ENCODE data around the gene GRAMD1B.
"Not testable (repeated sequence)": the region's sequence is repeated elsewhere in the genome, so short reads cannot be mapped to it uniquely, and the experiment has no call there.

Gene GRAMD1B

GRCh38 chr11:123642435-123642834 is 212.4 kb downstream of the GRAMD1B start:
- H3K4me3 ChIP-seq (ENCODE audit: low read length), result no peak overlapping the region
- no peak for TF ChIP-seq ZNF274 (IDR thresholded peaks at IDR 0.05; ENCODE audit: low read depth, low read length)

DNA sequence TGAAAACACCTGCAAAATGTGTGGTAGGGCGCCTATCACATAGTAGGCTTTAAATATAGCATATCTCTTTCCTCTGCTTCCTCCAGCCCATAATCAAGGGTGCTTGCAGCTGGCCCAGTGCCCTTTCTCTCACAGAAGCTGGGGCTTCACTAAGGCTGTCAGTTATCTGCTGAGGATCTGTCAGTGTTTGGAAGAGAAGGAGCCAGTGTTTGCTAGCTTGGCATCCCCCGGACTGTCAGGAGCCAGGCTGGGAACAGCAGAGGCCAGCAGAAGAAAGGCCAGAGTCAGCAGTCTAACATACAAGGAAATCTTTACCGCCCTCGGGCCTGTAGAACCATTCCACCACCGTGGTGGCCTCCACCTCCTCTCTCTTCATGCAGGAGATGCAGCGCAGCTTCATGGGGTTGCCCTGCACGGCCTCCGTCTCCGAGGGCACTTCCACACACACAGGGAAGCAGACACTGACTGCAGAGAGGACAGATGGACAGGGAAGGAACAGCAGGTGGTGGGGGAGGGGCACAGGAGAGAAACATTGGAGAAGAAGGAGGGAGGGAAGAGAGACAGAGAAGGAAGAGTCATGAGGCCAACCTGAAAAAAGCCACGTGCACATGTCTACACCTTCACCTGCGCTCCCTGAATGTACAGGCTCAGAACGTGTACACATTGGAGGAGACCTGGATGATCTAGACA is 215.4 kb downstream of the GRAMD1B start:
- no peak for TF ChIP-seq ZNF274 (IDR thresholded peaks at IDR 0.05; ENCODE audit: low read depth, low read length)
- H3K4me3 ChIP-seq (ENCODE audit: low read length), result no peak overlapping the region

DNA sequence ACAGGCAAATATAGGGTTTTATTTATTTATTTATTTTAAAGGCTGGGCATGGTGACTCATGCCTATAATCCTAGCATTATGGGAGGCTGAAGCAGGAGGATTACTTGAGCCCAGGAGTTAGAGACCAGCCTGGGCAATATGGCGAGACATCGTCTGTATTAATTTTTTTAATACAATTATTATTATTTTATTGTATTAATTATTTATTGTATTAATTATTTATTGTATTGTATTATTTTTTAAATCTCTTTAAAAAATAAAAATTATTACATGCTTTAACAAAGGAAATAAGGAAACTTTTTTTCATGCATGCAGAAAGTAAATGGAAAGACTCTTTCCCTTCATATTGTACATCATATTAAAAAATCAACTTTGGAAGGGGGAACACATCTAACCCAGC is 220.8 kb downstream of the GRAMD1B start:
- no peak overlapping the region for H3K4me3 ChIP-seq (ENCODE audit: low read length)
- no peak for TF ChIP-seq ZNF274 (IDR thresholded peaks at IDR 0.05; ENCODE audit: low read depth, low read length)

GRCh38 chr11:123652599-123652998 is 222.5 kb downstream of the GRAMD1B start:
- no peak overlapping the region for H3K4me3 ChIP-seq (ENCODE audit: low read length)
- TF ChIP-seq ZNF274 (IDR thresholded peaks at IDR 0.05; ENCODE audit: low read depth, low read length), result no peak

- H3K4me3 ChIP-seq (ENCODE audit: low read length), result no peak overlapping the region
- TF ChIP-seq ZNF274 (IDR thresholded peaks at IDR 0.05; ENCODE audit: low read depth, low read length), result no peak
Measured at GRCh38 chr11:123653483-123653826, 223.4 kb downstream of the GRAMD1B start.

GRCh38 chr11:123653827-123654565 is 223.9 kb downstream of the GRAMD1B start:
- H3K4me3 ChIP-seq (ENCODE audit: low read length), result peak overlapping the region; percentile 7; the same call in 1 of the 2 replicates
- no peak for TF ChIP-seq ZNF274 (IDR thresholded peaks at IDR 0.05; ENCODE audit: low read depth, low read length)

DNA sequence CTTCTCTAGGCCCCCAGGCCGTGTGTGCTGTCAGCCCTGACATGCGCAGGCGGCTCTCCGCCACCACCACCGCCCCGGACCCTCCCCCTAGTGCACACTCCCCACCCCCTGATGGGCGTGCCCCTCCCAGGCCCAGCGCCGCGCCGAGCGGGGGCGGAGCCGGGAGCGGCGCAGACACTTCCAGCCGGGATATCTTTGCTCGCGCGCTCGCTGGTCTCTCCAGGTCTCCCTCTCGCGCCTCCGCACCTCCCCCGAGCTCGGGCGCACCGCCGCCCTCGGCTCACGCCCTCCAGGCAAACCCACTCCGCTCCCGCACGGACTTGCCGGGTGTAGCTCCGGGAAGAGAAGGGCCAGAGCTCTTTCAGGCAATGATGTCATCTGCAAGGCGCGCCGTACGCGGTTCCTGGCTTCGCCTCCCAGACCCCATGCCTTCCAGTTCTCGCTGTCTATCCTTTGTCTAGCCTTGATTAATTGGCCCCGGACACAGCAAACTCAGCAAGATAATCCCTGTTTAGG is 224.6 kb downstream of the GRAMD1B start, which contains the start of gene SCN3B:
SCN3B (minus strand) TSS at position 59 of the 516 bp plus-strand sequence. CDS start 823 bp downstream, outside the sequence.
- no peak for TF ChIP-seq ZNF274 (IDR thresholded peaks at IDR 0.05; ENCODE audit: low read depth, low read length)
- peak within 1 kb of the TSS; percentile 7; the same call in 1 of the 2 replicates for H3K4me3 ChIP-seq (ENCODE audit: low read length)

GRCh38 chr11:123659311-123659710 is 229.2 kb downstream of the GRAMD1B start:
- no peak overlapping the region for H3K4me3 ChIP-seq (ENCODE audit: low read length)
- TF ChIP-seq ZNF274 (IDR thresholded peaks at IDR 0.05; ENCODE audit: low read depth, low read length), result no peak

DNA sequence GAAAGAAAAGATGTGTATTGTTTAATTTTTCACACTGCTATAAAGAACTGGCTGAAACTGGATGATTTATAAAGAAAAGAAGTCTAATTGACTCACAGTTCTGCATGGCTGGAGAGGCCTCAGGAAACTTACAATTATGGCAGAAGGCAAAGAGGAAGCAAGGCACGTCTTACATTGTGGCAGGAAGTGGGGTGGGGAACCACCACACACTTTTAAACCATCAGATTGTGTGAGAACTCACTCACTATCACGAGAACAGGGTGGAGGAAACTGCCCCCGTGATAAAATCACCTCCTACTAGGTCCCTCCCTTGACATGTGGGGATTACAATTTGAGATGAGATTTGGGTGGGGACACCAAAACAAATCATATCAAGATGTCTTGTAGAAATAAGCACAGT is 229.9 kb downstream of the GRAMD1B start:
- H3K4me3 ChIP-seq (ENCODE audit: low read length), result not testable (repeated sequence)

GRCh38 chr11:123665306-123665705 is 235.2 kb downstream of the GRAMD1B start:
- H3K4me3 ChIP-seq (ENCODE audit: low read length), result no peak overlapping the region
- TF ChIP-seq ZNF274 (IDR thresholded peaks at IDR 0.05; ENCODE audit: low read depth, low read length), result no peak

DNA sequence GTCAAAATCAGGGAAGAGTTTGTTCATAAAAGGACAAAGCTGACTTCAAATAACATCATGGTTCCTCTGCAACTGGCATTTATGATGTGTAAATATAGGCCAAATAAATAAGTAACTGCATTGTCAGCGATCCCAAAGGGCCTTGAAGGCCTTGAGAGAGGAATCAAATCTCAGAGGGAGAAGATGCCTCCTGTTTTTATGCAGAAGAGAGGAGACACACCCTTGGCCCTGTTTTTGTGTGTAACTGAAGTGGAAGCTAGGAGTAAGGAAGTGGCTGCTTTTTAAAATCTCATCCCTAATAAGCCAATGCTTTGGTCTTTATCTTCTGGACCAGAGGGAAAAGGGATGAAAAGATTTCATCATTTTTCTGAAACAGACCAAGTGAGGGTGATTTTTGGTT is 240.0 kb downstream of the GRAMD1B start:
- no peak for TF ChIP-seq ZNF274 (IDR thresholded peaks at IDR 0.05; ENCODE audit: low read depth, low read length)
- H3K4me3 ChIP-seq (ENCODE audit: low read length), result no peak overlapping the region

DNA sequence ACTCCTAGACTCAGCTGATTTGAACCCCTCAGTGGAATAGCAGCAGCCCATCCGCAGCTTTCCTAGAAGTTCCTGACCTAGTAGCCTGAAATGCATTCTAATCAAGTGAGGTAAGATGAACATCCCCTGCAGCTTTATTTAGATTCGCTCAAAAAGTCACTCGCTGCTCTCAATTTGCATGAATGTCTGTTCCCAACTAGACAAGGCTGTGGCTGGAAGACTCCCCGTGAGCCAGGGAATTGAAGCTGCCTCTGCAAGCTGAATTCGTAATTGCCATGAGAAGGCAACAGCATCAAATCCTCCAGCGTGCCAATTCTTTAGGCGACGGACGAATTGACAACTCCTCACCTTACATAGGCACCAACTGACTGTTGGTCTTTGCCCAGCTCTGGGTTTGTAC is 241.5 kb downstream of the GRAMD1B start:
- no peak overlapping the region for H3K4me3 ChIP-seq (ENCODE audit: low read length)
- no peak for TF ChIP-seq ZNF274 (IDR thresholded peaks at IDR 0.05; ENCODE audit: low read depth, low read length)

GRCh38 chr11:123672568-123672967 is 242.5 kb downstream of the GRAMD1B start:
- no peak for TF ChIP-seq ZNF274 (IDR thresholded peaks at IDR 0.05; ENCODE audit: low read depth, low read length)
- no peak overlapping the region for H3K4me3 ChIP-seq (ENCODE audit: low read length)

GRCh38 chr11:123674297-123674696 is 244.2 kb downstream of the GRAMD1B start:
- no peak overlapping the region for H3K4me3 ChIP-seq (ENCODE audit: low read length)
- no peak for TF ChIP-seq ZNF274 (IDR thresholded peaks at IDR 0.05; ENCODE audit: low read depth, low read length)
